ENCODE data around the gene PSD4.

- no peak for TF ChIP-seq HDAC2 (IDR thresholded peaks at IDR 0.05)
- TF ChIP-seq NR3C1 (IDR thresholded peaks at IDR 0.05), result no peak
- no peak for TF ChIP-seq SMC3 (IDR thresholded peaks at IDR 0.05)
- TF ChIP-seq REST (IDR thresholded peaks at IDR 0.05), result no peak
- no peak for TF ChIP-seq CTCF (IDR thresholded peaks at IDR 0.05)
- no peak for TF ChIP-seq GATA3 (IDR thresholded peaks at IDR 0.05; ENCODE audit: borderline replicate concordance)
- no peak for TF ChIP-seq HMGXB4 (CRISPR knock-in tag; IDR thresholded peaks at IDR 0.05; ENCODE audit: borderline replicate concordance)
These were observed 39.1 kb upstream of the PSD4 start for GRCh38 chr2:113134717-113135116.

Data from A549 (cell line).